Left forelimb (tissue), 1 donor: ENCODE measurements around the gene MTMR8.

Experiments used
- DNase-seq: peaks from one replicate; pipeline ENCODE4 v3.0.0-alpha.2; 2018; ENCODE audit warnings: low spot score

MTMR8 gene

DNA sequence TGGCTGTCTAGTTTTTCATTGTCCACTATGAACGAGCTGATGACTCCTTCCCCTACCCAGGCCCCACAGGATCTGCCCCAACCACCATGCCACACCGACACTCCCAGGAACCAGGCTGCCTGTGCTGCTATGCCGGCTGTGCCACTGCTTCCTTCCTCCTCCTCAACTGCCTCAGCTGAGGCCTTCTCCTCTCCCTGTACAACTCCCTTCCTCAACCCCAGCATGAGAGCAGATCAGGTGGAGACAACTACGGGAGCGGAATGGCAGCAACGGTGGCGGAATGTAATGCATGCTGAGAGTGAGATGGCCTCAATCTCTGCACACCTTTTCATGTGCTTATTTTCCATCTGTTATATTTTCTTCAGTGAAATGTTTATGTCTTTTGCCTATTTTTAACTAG is 88.5 kb downstream of the MTMR8 start:
- no peak for DNase-seq

DNA sequence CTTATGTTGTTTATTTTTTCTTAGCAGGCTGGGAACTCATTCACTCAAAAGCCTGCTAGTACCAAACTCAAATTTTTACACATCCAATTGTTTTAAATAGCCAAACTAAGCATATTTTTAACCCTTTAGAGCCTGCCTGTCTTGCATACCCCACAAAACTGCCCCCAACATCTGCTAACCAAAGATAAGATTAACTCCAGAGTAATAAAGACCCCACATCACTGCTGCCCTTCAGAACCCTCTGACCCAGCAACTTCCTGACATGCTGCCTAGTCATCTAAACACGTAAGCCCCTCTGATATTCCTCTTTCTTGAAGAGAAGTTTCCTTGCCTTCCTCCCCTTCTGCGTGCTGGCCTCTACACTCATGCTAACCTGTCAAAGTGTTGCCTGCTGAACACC is 104.1 kb downstream of the MTMR8 start:
- DNase-seq, result no peak

DNA sequence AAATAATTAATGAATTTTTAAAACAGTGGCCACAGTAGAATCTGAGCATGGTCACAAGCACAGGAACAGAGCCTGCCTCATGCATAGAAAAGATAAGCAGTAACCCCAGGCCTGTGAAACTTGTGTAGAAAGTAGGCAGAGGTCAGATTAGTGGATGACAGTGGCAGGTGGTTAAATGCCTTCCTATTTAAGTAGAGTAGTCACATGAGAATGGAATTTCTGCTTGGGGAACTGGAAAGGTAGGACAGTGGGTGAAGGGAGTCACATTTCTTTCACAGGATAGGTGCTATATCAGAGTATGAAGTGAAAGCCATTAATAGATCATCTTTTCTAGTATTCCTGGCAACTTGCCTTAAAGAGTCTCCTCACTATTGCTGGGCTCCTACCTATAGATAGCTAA is 130.0 kb downstream of the MTMR8 start:
- no peak for DNase-seq

DNA sequence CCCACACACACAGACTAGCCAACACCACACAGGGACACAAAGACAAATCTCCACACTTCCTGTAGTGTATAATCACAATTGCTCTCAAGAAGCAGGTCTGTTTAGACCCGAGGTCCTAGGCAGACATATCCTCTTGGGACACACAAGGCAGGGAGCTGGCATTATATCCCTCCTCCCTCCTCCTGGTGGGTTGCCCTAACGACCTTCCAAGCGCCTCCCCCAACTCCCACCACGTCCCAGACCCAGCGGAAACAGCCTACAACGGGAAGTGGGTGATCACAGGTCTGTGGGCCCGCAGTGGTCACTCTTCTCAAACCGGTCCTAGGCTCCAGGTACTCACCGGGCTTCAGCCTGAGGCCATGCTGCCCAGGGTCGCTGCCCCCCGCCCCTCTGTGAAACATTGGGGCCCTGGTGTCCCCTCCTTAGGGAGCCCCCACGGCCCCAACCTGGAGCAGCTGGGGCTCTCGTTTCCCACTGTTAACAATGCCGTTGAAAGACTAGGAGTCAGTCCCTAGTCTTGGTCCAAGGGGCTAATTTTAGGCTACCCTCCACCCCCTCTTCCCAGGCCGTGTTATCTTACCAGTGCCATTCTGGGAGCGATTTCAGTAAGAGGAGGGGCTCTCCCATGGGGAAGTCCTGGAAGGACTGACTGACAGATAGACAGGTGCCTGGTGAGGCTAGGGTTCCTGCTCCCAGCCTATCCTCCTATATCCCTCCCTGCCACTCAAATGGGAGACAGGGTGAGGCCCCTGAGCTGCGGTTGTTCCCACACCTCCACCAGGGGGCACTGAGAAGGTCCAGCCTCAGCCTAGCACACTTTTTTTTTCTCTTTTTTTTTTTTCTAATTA is 164.9 kb downstream of the MTMR8 start, which contains the start of gene ASB12:
TSS of gene ASB12 (minus strand) at position 485 of the 848 bp plus-strand sequence. CDS start 4,957 bp downstream, outside the sequence.
- DNase-seq, result no peak

DNA sequence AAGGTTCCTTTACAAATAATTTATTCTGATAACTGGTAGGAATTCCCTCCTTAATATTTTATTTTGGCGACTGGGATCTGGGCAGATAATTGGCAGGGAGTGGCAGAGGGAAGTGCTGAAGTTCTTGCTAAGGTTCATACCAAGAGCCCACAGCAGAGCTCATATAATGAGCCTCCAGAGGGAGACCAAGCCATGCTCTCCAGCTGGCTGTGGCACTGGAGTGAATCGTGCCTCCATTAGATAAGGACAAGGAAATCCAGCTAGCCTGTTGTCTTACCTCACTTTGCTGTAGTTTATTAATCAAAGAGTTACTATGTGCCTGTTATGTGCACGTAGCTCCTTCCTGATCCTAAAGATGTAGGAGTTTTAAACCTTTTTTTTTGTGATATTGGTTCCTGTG is 166.1 kb downstream of the MTMR8 start:
- no peak for DNase-seq
